Keratinocyte (primary cell): ENCODE data around the gene NR2C1. TPM values are rescaled to one million over a fixed set of nuclear protein-coding genes. Genes with fewer than 3 reads are reported as not detected.

ENCODE experiments used
- DNase-seq: peaks from one replicate; pipeline ENCODE4 v3.0.0-alpha.2; 2011; ENCODE audit warnings: low read depth, missing footprints, low spot score
- FAIRE-seq: peaks from 2 replicates; lab custom pipeline; 2011; peaks lifted over from hg19 to GRCh38; lab: Jason Lieb, UNC
- H2AFZ ChIP-seq: 2 replicates; pipeline ENCODE4 v1.6.0; 2012; ENCODE audit warnings: low read length, control low read depth, inconsistent platforms; ENCODE audit not compliant: control insufficient read depth
- H3K27ac ChIP-seq: 2 replicates; pipeline ENCODE4 v1.5.1; 2011; ENCODE audit warnings: low read length; ENCODE audit not compliant: control insufficient read depth, insufficient read depth
- H3K27me3 ChIP-seq: 3 replicates; pipeline ENCODE4 v1.6.0; 2011; ENCODE audit warnings: low read length; ENCODE audit not compliant: control insufficient read depth, insufficient read depth; ENCODE audit errors: extremely low read depth
- H3K36me3 ChIP-seq, 2 experiments: 2 replicates in 1 of 2; 3 replicates in 1 of 2; pipeline ENCODE4 v1.5.1; 2011; ENCODE audit warnings: low read length in 2 of 2, mild to moderate bottlenecking in 1 of 2; ENCODE audit not compliant: control insufficient read depth in 2 of 2, insufficient read depth in 2 of 2; ENCODE audit errors: extremely low read depth in 1 of 2
- H3K4me1 ChIP-seq: 3 replicates; pipeline ENCODE4 v1.5.1; 2011; ENCODE audit warnings: low read length; ENCODE audit not compliant: control insufficient read depth, insufficient read depth; ENCODE audit errors: extremely low read depth
- H3K4me2 ChIP-seq: 3 replicates; pipeline ENCODE4 v1.6.0; 2011; ENCODE audit warnings: low read depth, low read length; ENCODE audit not compliant: control insufficient read depth, insufficient read depth; ENCODE audit errors: extremely low read depth
- H3K4me3 ChIP-seq, 3 experiments: fragments of 200-600 bp in 1 of 3; sonication (generic) in 1 of 3; 2 replicates in 2 of 3; 3 replicates in 1 of 3; pipeline ENCODE4 v1.5.1; 2011 to 2016; ENCODE audit warnings: low read length in 3 of 3, mild to moderate bottlenecking in 3 of 3, control low read depth in 2 of 3, inconsistent platforms in 1 of 3, low read depth in 1 of 3, mixed read lengths in 1 of 3, mixed run types in 1 of 3, moderate library complexity in 1 of 3; ENCODE audit not compliant: control insufficient read depth in 2 of 3, insufficient read depth in 2 of 3; ENCODE audit errors: extremely low read depth in 1 of 3
- H3K79me2 ChIP-seq: 2 replicates; pipeline ENCODE4 v1.6.0; 2012; ENCODE audit warnings: low read length; ENCODE audit not compliant: control insufficient read depth, insufficient read depth
- H3K9ac ChIP-seq: 3 replicates; pipeline ENCODE4 v1.6.0; 2011; ENCODE audit warnings: low read length; ENCODE audit not compliant: control insufficient read depth, insufficient read depth; ENCODE audit errors: extremely low read depth
- H3K9me1 ChIP-seq: 3 replicates; pipeline ENCODE4 v1.6.0; 2011; ENCODE audit warnings: low read length; ENCODE audit not compliant: control insufficient read depth, insufficient read depth; ENCODE audit errors: extremely low read depth
- H3K9me3 ChIP-seq: 2 replicates; pipeline ENCODE4 v1.5.1; 2012; ENCODE audit warnings: low read depth, low read length; ENCODE audit not compliant: control insufficient read depth
- H4K20me1 ChIP-seq: 3 replicates; pipeline ENCODE4 v1.6.0; 2011; ENCODE audit warnings: low read length; ENCODE audit not compliant: control insufficient read depth, insufficient read depth; ENCODE audit errors: extremely low read depth
- CTCF ChIP-seq, 3 experiments: IDR thresholded peaks in 1 of 3; conservative IDR thresholded peaks in 1 of 3; optimal IDR thresholded peaks in 1 of 3; 2 replicates in 2 of 3; 3 replicates in 1 of 3; pipeline versions ENCODE3 to v1.5.1; 2011; ENCODE audit warnings: low read length in 3 of 3, mild to moderate bottlenecking in 3 of 3, moderate library complexity in 2 of 3, control low read depth in 1 of 3, inconsistent platforms in 1 of 3; ENCODE audit not compliant: insufficient read depth in 2 of 3; ENCODE audit errors: extremely low read depth in 1 of 3
- EZH2 ChIP-seq: IDR thresholded peaks from one replicate; pipeline ENCODE4 v1.6.1; 2012; ENCODE audit warnings: inconsistent platforms, mild to moderate bottlenecking, low read length, moderate library complexity
- dilution Hi-C: fragments of 300-500 bp; cut with MboI; formaldehyde crosslinking; loops from one replicate; pipeline ENCODE4 v1.7.0; 2020; ENCODE audit warnings: low sequenced_read_pairs; ENCODE audit not compliant: extremely low pct_ligation_motif_present
- polyA plus RNA-seq, 5 experiments: library from polyadenylated mRNA; depleted of rRNA in 3 of 5; stranded (reverse) in 3 of 5; stranded (forward) in 1 of 5; unstranded in 1 of 5; fragments of >200 nt; gene quantifications; 1 replicate in 1 of 5; 2 replicates in 3 of 5; 3 replicates in 1 of 5; pipeline versions ENCODE4 v1.2.1 to v1.2.3, GENCODE V29; 2011 to 2012; ENCODE audit warnings: missing spikeins in 2 of 5, low read depth in 1 of 5, low replicate concordance in 1 of 5

NR2C1 gene
- polyA plus RNA-seq, 1 donor (not counting 4 experiments of a cell fraction or from before 2014, with no cell fraction given) = 32.0 TPM

- TF ChIP-seq CTCF (optimal IDR thresholded peaks at IDR 0.05 in 1 of 3, IDR thresholded peaks at IDR 0.05 in 1 of 3, conservative IDR thresholded peaks at IDR 0.05 in 1 of 3; ENCODE audit: extremely low read depth in 1 of 3, insufficient read depth in 2 of 3, low read length in 3 of 3) (no peak), EZH2 (no peak)
- H4K20me1 ChIP-seq = no peaks in the 10 kb centered on the region
- peaks cover 0 to 3% of the 10 kb centered on the region in 2 experiments for H3K36me3 ChIP-seq
- no peak overlapping the region for H3K9ac ChIP-seq
- no peak overlapping the region for H3K27ac ChIP-seq
- dilution Hi-C loops = no loop called here
- DNase-seq (no peak), FAIRE-seq (no peak)
- no peak overlapping the region for H2AFZ ChIP-seq
- H3K4me1 ChIP-seq = peaks cover 3% of the 10 kb centered on the region
- H3K9me1 ChIP-seq = no peaks in the 10 kb centered on the region
- no peak overlapping the region for H3K4me3 ChIP-seq
- H3K79me2 ChIP-seq = peaks cover 30% of the 10 kb centered on the region
- no peak overlapping the region for H3K4me2 ChIP-seq
- no peaks in the 10 kb centered on the region for H3K9me3 ChIP-seq
- no peaks in the 10 kb centered on the region for H3K27me3 ChIP-seq
Observed at GRCh38 chr12:95074766-95075165, 1.3 kb upstream of the NR2C1 start.

- H3K9me1 ChIP-seq = no peaks in the 10 kb centered on the region
- peaks cover 0 to 3% of the 10 kb centered on the region in 2 experiments for H3K36me3 ChIP-seq
- DNase-seq = peak; percentile 60
- H3K9ac ChIP-seq = peak overlapping the region; percentile 89
- H3K4me1 ChIP-seq = peaks cover 3% of the 10 kb centered on the region
- H3K4me3 ChIP-seq = peak overlapping the region; percentile 77 to 90 (median 79)
- H2AFZ ChIP-seq = peak overlapping the region; percentile 40
- FAIRE-seq = no peak
- peaks cover 38% of the 10 kb centered on the region for H3K79me2 ChIP-seq
- H3K9me3 ChIP-seq = no peaks in the 10 kb centered on the region
- peak overlapping the region; percentile 64 for H3K4me2 ChIP-seq
- TF ChIP-seq CTCF (optimal IDR thresholded peaks at IDR 0.05 in 1 of 3, IDR thresholded peaks at IDR 0.05 in 1 of 3, conservative IDR thresholded peaks at IDR 0.05 in 1 of 3; ENCODE audit: extremely low read depth in 1 of 3, insufficient read depth in 2 of 3, low read length in 3 of 3) (peak; percentile 82 to 91 (median 86)), EZH2 (no peak)
- dilution Hi-C loops = no loop called here
- H3K27me3 ChIP-seq = no peaks in the 10 kb centered on the region
- no peaks in the 10 kb centered on the region for H4K20me1 ChIP-seq
- H3K27ac ChIP-seq = peak overlapping the region; percentile 85
Observed at GRCh38 chr12:95073698-95074520, 491 bp upstream of the NR2C1 start.
